Fibroblast of lung (primary cell): ENCODE measurements around the gene NHSL2. TPM values are rescaled to one million over a fixed set of nuclear protein-coding genes. Genes with fewer than 3 reads are reported as not detected.

Experiments used
- DNase-seq, 2 donors: peaks; one replicate each; pipeline versions ENCODE4 v3.0.0 to v3.0.0-alpha.2; 2010; ENCODE audit warnings: low read depth in 2 of 2
- H2AFZ ChIP-seq: 2 replicates; pipeline ENCODE4 v1.5.1; 2012; ENCODE audit warnings: low read length, control low read depth, inconsistent platforms
- H3K27ac ChIP-seq: 2 replicates; pipeline ENCODE4 v1.5.1; 2011; ENCODE audit warnings: low read length, control low read depth; ENCODE audit not compliant: insufficient read depth
- H3K27me3 ChIP-seq: 2 replicates; pipeline ENCODE4 v1.5.1; 2011; ENCODE audit warnings: mild to moderate bottlenecking, low read length; ENCODE audit not compliant: control insufficient read depth, insufficient read depth
- H3K36me3 ChIP-seq: 2 replicates; pipeline ENCODE4 v1.5.1; 2011; ENCODE audit warnings: low read length; ENCODE audit not compliant: control insufficient read depth, insufficient read depth
- H3K4me1 ChIP-seq: 2 replicates; pipeline ENCODE4 v1.5.1; 2011; ENCODE audit warnings: low read length; ENCODE audit not compliant: control insufficient read depth, insufficient read depth; ENCODE audit errors: extremely low read depth
- H3K4me2 ChIP-seq: 2 replicates; pipeline ENCODE4 v1.5.1; 2011; ENCODE audit warnings: low read length, control low read depth; ENCODE audit not compliant: insufficient read depth; ENCODE audit errors: extremely low read depth
- H3K4me3 ChIP-seq, 4 experiments: fragments of 200-600 bp in 1 of 4; sonication (generic) in 1 of 4; replicated peaks in 1 of 4; 2 replicates each; pipeline ENCODE4 v1.5.1; 2011 to 2016; ENCODE audit warnings: low read length in 4 of 4, low read depth in 3 of 4, mild to moderate bottlenecking in 3 of 4, control low read depth in 2 of 4, inconsistent platforms in 1 of 4, mixed read lengths in 1 of 4; ENCODE audit not compliant: insufficient read depth in 1 of 4; ENCODE audit errors: control extremely low read depth in 1 of 4
- H3K79me2 ChIP-seq: 2 replicates; pipeline ENCODE4 v1.5.1; 2012; ENCODE audit warnings: mild to moderate bottlenecking, low read length, inconsistent platforms; ENCODE audit not compliant: control insufficient read depth, insufficient read depth
- H3K9ac ChIP-seq: 2 replicates; pipeline ENCODE4 v1.5.1; 2011; ENCODE audit warnings: mild to moderate bottlenecking, low read length, control low read depth; ENCODE audit not compliant: insufficient read depth
- H3K9me3 ChIP-seq: 2 replicates; pipeline ENCODE4 v1.5.1; 2012; ENCODE audit warnings: low read depth, low read length; ENCODE audit not compliant: control insufficient read depth, insufficient read depth
- H4K20me1 ChIP-seq: 2 replicates; pipeline ENCODE4 v1.5.1; 2011; ENCODE audit warnings: low read length; ENCODE audit not compliant: control insufficient read depth, insufficient read depth; ENCODE audit errors: extremely low read depth
- EZH2 ChIP-seq: IDR thresholded peaks from 2 replicates; pipeline ENCODE4 v1.5.1; 2012; ENCODE audit warnings: low read length, control low read depth, mild to moderate bottlenecking; ENCODE audit errors: missing control alignments
- polyA plus RNA-seq, 2 donors: library from polyadenylated mRNA; depleted of rRNA in 1 of 2; stranded (reverse) in 1 of 2; unstranded in 1 of 2; fragments of >200 nt; gene quantifications; 2 replicates each; pipeline ENCODE4 v1.2.1, GENCODE V29; 2011 to 2012; ENCODE audit warnings: missing spikeins in 1 of 2
- total RNA-seq: library from RNA; depleted of rRNA; stranded (reverse); fragments of >200 nt; gene quantifications from 2 replicates; pipeline ENCODE4 v1.2.1, GENCODE V29; 2014
- TF ChIP-seq, protein P1 (sequence below), 2 donors: IDR thresholded peaks in 1 of 2; conservative IDR thresholded peaks in 1 of 2; 1 replicate in 1 of 2; 2 replicates in 1 of 2; pipeline ENCODE4 v1.5.1; 2011 to 2012; ENCODE audit warnings: low read length in 2 of 2, control low read depth in 1 of 2, inconsistent platforms in 1 of 2, low read depth in 1 of 2, mild to moderate bottlenecking in 1 of 2

NHSL2 gene
- total and polyA plus RNA-seq, 2 donors (not counting 1 experiment from before 2014, with no cell fraction given) = 4.3 to 9.7 TPM

DNA sequence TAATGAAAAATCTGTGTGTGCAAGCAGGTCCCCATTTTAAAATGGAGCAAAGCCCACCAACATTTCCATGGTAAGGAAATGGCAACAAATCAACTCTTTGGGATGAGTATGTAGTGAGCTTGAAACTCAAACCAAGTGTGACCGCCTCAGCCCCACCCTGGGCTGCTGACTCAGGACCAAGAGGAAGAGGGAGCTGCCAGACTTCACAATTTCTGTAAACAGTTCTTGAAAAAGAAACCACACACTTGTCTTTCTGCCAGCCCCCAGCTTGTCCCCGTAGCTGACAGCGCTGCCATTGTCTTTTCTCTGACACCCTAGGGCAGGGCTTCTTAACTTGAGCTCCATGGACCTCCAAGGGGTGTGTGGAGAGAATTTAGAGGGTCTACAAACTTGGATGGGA, 210.7 kb downstream of the NHSL2 start:
- H4K20me1 ChIP-seq = no peaks in the 10 kb centered on the region
- no peaks in the 10 kb centered on the region for H3K9me3 ChIP-seq
- TF ChIP-seq, protein P1, sequence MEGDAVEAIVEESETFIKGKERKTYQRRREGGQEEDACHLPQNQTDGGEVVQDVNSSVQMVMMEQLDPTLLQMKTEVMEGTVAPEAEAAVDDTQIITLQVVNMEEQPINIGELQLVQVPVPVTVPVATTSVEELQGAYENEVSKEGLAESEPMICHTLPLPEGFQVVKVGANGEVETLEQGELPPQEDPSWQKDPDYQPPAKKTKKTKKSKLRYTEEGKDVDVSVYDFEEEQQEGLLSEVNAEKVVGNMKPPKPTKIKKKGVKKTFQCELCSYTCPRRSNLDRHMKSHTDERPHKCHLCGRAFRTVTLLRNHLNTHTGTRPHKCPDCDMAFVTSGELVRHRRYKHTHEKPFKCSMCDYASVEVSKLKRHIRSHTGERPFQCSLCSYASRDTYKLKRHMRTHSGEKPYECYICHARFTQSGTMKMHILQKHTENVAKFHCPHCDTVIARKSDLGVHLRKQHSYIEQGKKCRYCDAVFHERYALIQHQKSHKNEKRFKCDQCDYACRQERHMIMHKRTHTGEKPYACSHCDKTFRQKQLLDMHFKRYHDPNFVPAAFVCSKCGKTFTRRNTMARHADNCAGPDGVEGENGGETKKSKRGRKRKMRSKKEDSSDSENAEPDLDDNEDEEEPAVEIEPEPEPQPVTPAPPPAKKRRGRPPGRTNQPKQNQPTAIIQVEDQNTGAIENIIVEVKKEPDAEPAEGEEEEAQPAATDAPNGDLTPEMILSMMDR (conservative IDR thresholded peaks at IDR 0.05 in 1 of 2, IDR thresholded peaks at IDR 0.05 in 1 of 2; ENCODE audit: low read depth in 1 of 2, low read length in 2 of 2) = no peak
- TF ChIP-seq EZH2 = no peak
- H3K4me1 ChIP-seq = peaks cover 21% of the 10 kb centered on the region
- H3K27ac ChIP-seq = peak overlapping the region; percentile 72
- H3K4me2 ChIP-seq = peak overlapping the region; percentile 54
- no peak overlapping the region for H2AFZ ChIP-seq
- no peak overlapping the region for H3K9ac ChIP-seq
- DNase-seq = peak; percentile 86 to 87
- H3K36me3 ChIP-seq = no peaks in the 10 kb centered on the region
- no peaks in the 10 kb centered on the region for H3K27me3 ChIP-seq
- no peak overlapping the region for H3K4me3 ChIP-seq
- no peaks in the 10 kb centered on the region for H3K79me2 ChIP-seq

DNA sequence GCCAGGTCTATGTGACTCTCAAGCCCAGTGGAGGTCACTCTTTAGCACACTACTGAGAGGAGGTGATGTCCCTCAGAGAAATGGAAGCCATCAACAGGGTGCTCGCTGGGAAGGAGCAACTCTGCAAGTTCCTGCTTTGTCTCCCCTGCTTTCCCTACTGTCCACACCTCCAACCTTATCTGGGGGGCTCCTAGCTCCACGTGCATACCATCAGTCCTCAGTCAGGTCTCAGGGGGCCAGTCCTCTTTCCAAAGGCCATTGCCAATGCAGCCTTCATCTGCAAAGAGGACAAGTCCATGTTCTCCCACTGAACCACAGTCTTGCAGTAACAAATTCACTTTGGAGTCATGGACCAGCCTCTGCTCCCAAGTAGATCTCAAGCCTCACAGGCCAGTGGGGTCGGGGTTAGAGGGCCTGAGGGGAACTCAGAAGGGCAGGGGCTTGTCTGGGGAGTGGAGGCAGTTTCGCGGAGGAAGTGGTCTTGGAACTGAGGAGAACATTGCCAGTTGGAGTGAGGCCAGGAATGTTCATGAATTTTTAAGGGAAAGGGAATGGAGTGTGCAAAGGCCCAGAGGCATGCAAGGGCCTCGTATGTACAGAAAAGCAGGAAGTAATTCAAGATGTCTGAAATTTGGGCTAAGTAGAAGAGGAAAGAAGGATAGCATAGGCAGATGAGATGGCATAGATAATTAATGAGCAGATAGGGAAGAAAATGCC, 212.1 kb downstream of the NHSL2 start:
- no peak for TF ChIP-seq EZH2
- TF ChIP-seq, protein P1 (conservative IDR thresholded peaks at IDR 0.05 in 1 of 2, IDR thresholded peaks at IDR 0.05 in 1 of 2; ENCODE audit: low read depth in 1 of 2, low read length in 2 of 2) = no peak
- Histone ChIP-seq H3K4me1 (peaks cover 21% of the 10 kb centered on the region), H3K4me3 (no peak overlapping the region), H3K36me3 (no peaks in the 10 kb centered on the region), H3K4me2 (no peak overlapping the region), H3K9ac (no peak overlapping the region), H3K9me3 (no peaks in the 10 kb centered on the region), H2AFZ (no peak overlapping the region), H3K27ac (no peak overlapping the region), H4K20me1 (no peaks in the 10 kb centered on the region), H3K27me3 (no peaks in the 10 kb centered on the region), H3K79me2 (no peaks in the 10 kb centered on the region)
- DNase-seq = no peak

DNA sequence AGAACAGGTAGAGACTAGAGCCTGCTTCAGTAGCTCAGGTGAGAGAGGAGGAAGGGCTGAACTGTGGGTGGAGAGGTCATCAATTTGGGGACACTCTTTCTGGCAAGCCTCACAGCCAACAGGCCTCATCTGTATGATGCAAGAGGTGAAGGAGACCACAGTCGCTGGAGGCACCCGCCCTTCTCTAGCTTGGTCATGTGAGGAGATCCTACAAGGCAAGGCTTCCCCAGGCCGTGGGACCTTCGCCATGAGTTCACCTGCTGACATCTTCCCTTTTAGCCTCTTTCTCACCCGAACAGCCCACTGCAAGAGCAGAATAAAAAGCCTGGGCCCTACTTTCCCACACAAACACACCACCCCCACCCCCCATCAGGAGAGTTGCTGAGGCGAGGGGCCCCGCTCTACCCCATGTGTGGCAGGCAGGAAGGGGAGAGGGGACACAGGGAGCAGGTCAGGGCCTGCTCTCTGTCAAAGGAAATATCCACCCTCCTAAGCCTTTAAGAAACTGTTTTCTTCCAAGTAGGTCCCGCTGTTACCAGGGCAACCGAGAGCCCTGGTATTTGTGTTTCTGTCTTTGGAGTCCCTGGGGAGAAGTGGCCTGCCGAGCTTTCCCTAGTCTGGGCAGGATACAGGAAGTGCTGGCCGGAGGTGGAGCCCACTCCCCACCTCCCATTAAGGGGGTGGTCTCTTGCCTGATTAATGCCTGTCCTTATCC, 213.0 kb downstream of the NHSL2 start:
- H3K9ac ChIP-seq = no peak overlapping the region
- no peaks in the 10 kb centered on the region for H3K9me3 ChIP-seq
- H3K27ac ChIP-seq = peak overlapping the region; percentile 43
- DNase-seq = peak; percentile 38 to 47
- H3K4me3 ChIP-seq = no peak overlapping the region
- no peak overlapping the region for H2AFZ ChIP-seq
- H3K27me3 ChIP-seq = no peaks in the 10 kb centered on the region
- no peak overlapping the region for H3K4me2 ChIP-seq
- no peaks in the 10 kb centered on the region for H4K20me1 ChIP-seq
- TF ChIP-seq, protein P1 (conservative IDR thresholded peaks at IDR 0.05 in 1 of 2, IDR thresholded peaks at IDR 0.05 in 1 of 2; ENCODE audit: low read depth in 1 of 2, low read length in 2 of 2) = no peak
- no peak for TF ChIP-seq EZH2
- H3K79me2 ChIP-seq = no peaks in the 10 kb centered on the region
- no peaks in the 10 kb centered on the region for H3K36me3 ChIP-seq
- H3K4me1 ChIP-seq = peaks cover 21% of the 10 kb centered on the region
